GDM1 (cell line): ENCODE data around the gene LSM14A.

Source experiments
- DNase-seq: peaks from one replicate; lab custom pipeline; 2025; lab: John Stamatoyannopoulos, UW

The LSM14A gene

GRCh38 chr19:34256835-34257558 lies 84.7 kb downstream of the LSM14A start:
- no peak for DNase-seq

GRCh38 chr19:34257559-34257924 lies 85.2 kb downstream of the LSM14A start:
- DNase-seq, result no peak

GRCh38 chr19:34259367-34260095 lies 87.2 kb downstream of the LSM14A start:
- DNase-seq, result no peak

GRCh38 chr19:34260771-34261173 lies 88.5 kb downstream of the LSM14A start:
- no peak for DNase-seq

GRCh38 chr19:34261334-34262109 lies 89.2 kb downstream of the LSM14A start:
- DNase-seq, result no peak

- no peak for DNase-seq
These were observed 91.5 kb downstream of the LSM14A start for GRCh38 chr19:34263745-34264237.

GRCh38 chr19:34265221-34265650 lies 92.9 kb downstream of the LSM14A start:
- DNase-seq, result no peak

- DNase-seq, result no peak
These were observed 96.8 kb downstream of the LSM14A start for GRCh38 chr19:34269081-34269480.

- DNase-seq, result no peak
These were observed 97.2 kb downstream of the LSM14A start for GRCh38 chr19:34269489-34269888.

GRCh38 chr19:34269968-34270621 lies 97.8 kb downstream of the LSM14A start:
- no peak for DNase-seq

GRCh38 chr19:34273121-34273520 lies 100.8 kb downstream of the LSM14A start:
- DNase-seq, result no peak

GRCh38 chr19:34274284-34274826 lies 102.1 kb downstream of the LSM14A start:
- DNase-seq, result no peak

- no peak for DNase-seq
These were observed 102.7 kb downstream of the LSM14A start for GRCh38 chr19:34274827-34275625.

- no peak for DNase-seq
These were observed 103.4 kb downstream of the LSM14A start for GRCh38 chr19:34275705-34276104.

GRCh38 chr19:34276614-34277013 lies 104.3 kb downstream of the LSM14A start:
- no peak for DNase-seq

- no peak for DNase-seq
These were observed 104.9 kb downstream of the LSM14A start for GRCh38 chr19:34277244-34277643.

- no peak for DNase-seq
These were observed 106.5 kb downstream of the LSM14A start for GRCh38 chr19:34278783-34279182.
